GM21528 (cell line): Measurements from ENCODE around the gene GLG1.
"Not testable (repeated sequence)": the region's sequence is repeated elsewhere in the genome, so short reads cannot be mapped to it uniquely, and the experiment has no call there.

Experiments used
- ATAC-seq: cut with Tn5 transposase; IDR thresholded peaks from one replicate; pipeline ENCODE4 v1.9.1; 2021; ENCODE audit warnings: mild to moderate bottlenecking, moderate library complexity; ENCODE audit not compliant: unreplicated experiment, low FRiP score

GLG1 gene

GRCh38 chr16:74606521-74607309 lies at the start of gene GLG1:
TSS of gene GLG1 (minus strand) at chr16:74607114. CDS start at chr16:74607094, 20 bp downstream.
- peak; percentile 94 for ATAC-seq

- no peak for ATAC-seq
Observed at GRCh38 chr16:74654536-74655050, 47.7 kb upstream of the GLG1 start.

- ATAC-seq: not testable (repeated sequence)
Observed at GRCh38 chr16:74652883-74653282, 46.0 kb upstream of the GLG1 start.

GRCh38 chr16:74652249-74652648 lies 45.3 kb upstream of the GLG1 start:
- no peak for ATAC-seq

- no peak for ATAC-seq
Observed at GRCh38 chr16:74651841-74652240, 44.9 kb upstream of the GLG1 start.

GRCh38 chr16:74650966-74651567 lies 44.2 kb upstream of the GLG1 start:
- ATAC-seq: no peak

GRCh38 chr16:74649839-74650504 lies 43.1 kb upstream of the GLG1 start:
- no peak for ATAC-seq

GRCh38 chr16:74641969-74642368 lies 35.1 kb upstream of the GLG1 start:
- no peak for ATAC-seq

GRCh38 chr16:74637742-74638453 lies 31.0 kb upstream of the GLG1 start:
- ATAC-seq: no peak

GRCh38 chr16:74635303-74635702 lies 28.4 kb upstream of the GLG1 start:
- ATAC-seq: no peak

- no peak for ATAC-seq
Observed at GRCh38 chr16:74633686-74634085, 26.8 kb upstream of the GLG1 start.

GRCh38 chr16:74627506-74628220 lies 20.7 kb upstream of the GLG1 start:
- no peak for ATAC-seq

GRCh38 chr16:74626741-74627416 lies 20.0 kb upstream of the GLG1 start:
- ATAC-seq: no peak

GRCh38 chr16:74625500-74626350 lies 18.8 kb upstream of the GLG1 start:
- ATAC-seq: no peak

GRCh38 chr16:74623839-74624235 lies 16.9 kb upstream of the GLG1 start:
- ATAC-seq: no peak

- ATAC-seq: no peak
Observed at GRCh38 chr16:74623214-74623838, 16.4 kb upstream of the GLG1 start.

GRCh38 chr16:74622005-74622404 lies 15.1 kb upstream of the GLG1 start:
- ATAC-seq: no peak

GRCh38 chr16:74617206-74617788 lies 10.4 kb upstream of the GLG1 start:
- ATAC-seq: no peak
